Stimulated activated CD4-positive, alpha-beta T cell treated with anti-CD3 and anti-CD28 coated beads, Interleukin-4, amount 100 ng/mL, for 4 hours (primary cell): ENCODE results near the gene ACKR4.
"Not testable (repeated sequence)": the region's sequence is repeated elsewhere in the genome, so short reads cannot be mapped to it uniquely, and the experiment has no call there.

Experiments
- DNase-seq, 2 experiments: peaks; one replicate each; pipeline ENCODE4 v3.0.0-alpha.2; 2020

The ACKR4 gene

GRCh38 chr3:132595014-132595413 lies 2.1 kb upstream of the ACKR4 start:
- DNase-seq, result no peak

- no peak for DNase-seq
Observed at GRCh38 chr3:132596326-132596725, 744 bp upstream of the ACKR4 start.

GRCh38 chr3:132597660-132598059 lies 590 bp downstream of the ACKR4 start:
- no peak for DNase-seq

GRCh38 chr3:132598181-132598580 lies 1.1 kb downstream of the ACKR4 start:
- DNase-seq, result no peak

GRCh38 chr3:132600614-132601013 lies 3.5 kb downstream of the ACKR4 start:
- DNase-seq, result not testable (repeated sequence)

GRCh38 chr3:132605374-132605792 lies 8.3 kb downstream of the ACKR4 start:
- no peak for DNase-seq

- no peak for DNase-seq
Observed at GRCh38 chr3:132606085-132606484, 9.0 kb downstream of the ACKR4 start.

- DNase-seq, result not testable (repeated sequence)
Observed at GRCh38 chr3:132606620-132607019, 9.6 kb downstream of the ACKR4 start.

GRCh38 chr3:132615301-132615700 lies 18.2 kb downstream of the ACKR4 start:
- DNase-seq, result not testable (repeated sequence)

- DNase-seq, result no peak
Observed at GRCh38 chr3:132615881-132616280, 18.8 kb downstream of the ACKR4 start.

GRCh38 chr3:132616780-132617179 lies 19.7 kb downstream of the ACKR4 start:
- DNase-seq, result no peak

GRCh38 chr3:132622148-132622547 lies 25.1 kb downstream of the ACKR4 start:
- DNase-seq, result no peak

GRCh38 chr3:132622761-132623160 lies 25.7 kb downstream of the ACKR4 start:
- no peak for DNase-seq

GRCh38 chr3:132623646-132624045 lies 26.6 kb downstream of the ACKR4 start:
- no peak for DNase-seq

GRCh38 chr3:132624790-132625189 lies 27.7 kb downstream of the ACKR4 start:
- no peak for DNase-seq

GRCh38 chr3:132625613-132626012 lies 28.5 kb downstream of the ACKR4 start:
- no peak for DNase-seq

- DNase-seq, result no peak
Observed at GRCh38 chr3:132626955-132627354, 29.9 kb downstream of the ACKR4 start.

GRCh38 chr3:132628157-132628556 lies 31.1 kb downstream of the ACKR4 start:
- DNase-seq, result no peak

- DNase-seq, result no peak
Observed at GRCh38 chr3:132629928-132630327, 32.9 kb downstream of the ACKR4 start.

GRCh38 chr3:132630612-132631011 lies 33.5 kb downstream of the ACKR4 start:
- DNase-seq, result no peak

- no peak for DNase-seq
Observed at GRCh38 chr3:132635052-132635451, 38.0 kb downstream of the ACKR4 start.

- no peak for DNase-seq
Observed at GRCh38 chr3:132637590-132637989, 40.5 kb downstream of the ACKR4 start.

- DNase-seq, result no peak
Observed at GRCh38 chr3:132638706-132639105, 41.6 kb downstream of the ACKR4 start.

GRCh38 chr3:132641427-132641826 lies 44.4 kb downstream of the ACKR4 start:
- DNase-seq, result not testable (repeated sequence)

- no peak for DNase-seq
Observed at GRCh38 chr3:132641837-132642538, 44.9 kb downstream of the ACKR4 start.
